Measurements from ENCODE around the gene HIPK2.

The HIPK2 gene

GRCh38 chr7:139782932-139783331 is 5.1 kb upstream of the HIPK2 start:
- no peak for DNase-seq

- peak; percentile 33 to 34 for DNase-seq
These were observed 486 bp downstream of the HIPK2 start for GRCh38 chr7:139777133-139777891.

- DNase-seq, result peak; percentile 11 to 18
These were observed 1.2 kb downstream of the HIPK2 start for GRCh38 chr7:139776486-139777132.

GRCh38 chr7:139775829-139776266 is 1.9 kb downstream of the HIPK2 start:
- peak; percentile 57 for DNase-seq

GRCh38 chr7:139774376-139774775 is 3.4 kb downstream of the HIPK2 start:
- DNase-seq, result no peak

GRCh38 chr7:139773371-139773770 is 4.4 kb downstream of the HIPK2 start:
- DNase-seq, result no peak

- no peak for DNase-seq
These were observed 4.9 kb downstream of the HIPK2 start for GRCh38 chr7:139772873-139773272.

GRCh38 chr7:139772115-139772514 is 5.7 kb downstream of the HIPK2 start:
- DNase-seq, result no peak

- no peak for DNase-seq
These were observed 6.5 kb downstream of the HIPK2 start for GRCh38 chr7:139771001-139771956.

GRCh38 chr7:139769761-139770160 is 8.0 kb downstream of the HIPK2 start:
- no peak for DNase-seq

GRCh38 chr7:139769066-139769465 is 8.7 kb downstream of the HIPK2 start:
- DNase-seq, result no peak

GRCh38 chr7:139768249-139768824 is 9.5 kb downstream of the HIPK2 start:
- DNase-seq, result no peak

GRCh38 chr7:139767561-139767982 is 10.2 kb downstream of the HIPK2 start:
- no peak for DNase-seq

GRCh38 chr7:139765143-139765542 is 12.7 kb downstream of the HIPK2 start:
- no peak for DNase-seq

GRCh38 chr7:139763330-139763729 is 14.5 kb downstream of the HIPK2 start:
- no peak for DNase-seq

- no peak for DNase-seq
These were observed 14.9 kb downstream of the HIPK2 start for GRCh38 chr7:139762886-139763285.

- DNase-seq, result no peak
These were observed 19.4 kb downstream of the HIPK2 start for GRCh38 chr7:139758388-139758787.

- no peak for DNase-seq
These were observed 19.8 kb downstream of the HIPK2 start for GRCh38 chr7:139757968-139758367.

GRCh38 chr7:139753693-139754111 is 24.1 kb downstream of the HIPK2 start:
- no peak for DNase-seq

- no peak for DNase-seq
These were observed 24.6 kb downstream of the HIPK2 start for GRCh38 chr7:139753081-139753692.

- no peak for DNase-seq
These were observed 25.2 kb downstream of the HIPK2 start for GRCh38 chr7:139752604-139753003.

- no peak for DNase-seq
These were observed 25.6 kb downstream of the HIPK2 start for GRCh38 chr7:139752148-139752547.

Measured in activated CD4-positive, alpha-beta T cell treated with anti-CD3 and anti-CD28 coated beads, Interleukin-2, amount 50 U/mL, for 4 hours (primary cell).